Measurements from ENCODE around the gene BAHCC1. TPM values are rescaled to one million over a fixed set of nuclear protein-coding genes. Genes with fewer than 3 reads are reported as not detected.

Gene BAHCC1
- total RNA-seq, 1 experiment from 2014 or later, result 3.1 TPM

DNA sequence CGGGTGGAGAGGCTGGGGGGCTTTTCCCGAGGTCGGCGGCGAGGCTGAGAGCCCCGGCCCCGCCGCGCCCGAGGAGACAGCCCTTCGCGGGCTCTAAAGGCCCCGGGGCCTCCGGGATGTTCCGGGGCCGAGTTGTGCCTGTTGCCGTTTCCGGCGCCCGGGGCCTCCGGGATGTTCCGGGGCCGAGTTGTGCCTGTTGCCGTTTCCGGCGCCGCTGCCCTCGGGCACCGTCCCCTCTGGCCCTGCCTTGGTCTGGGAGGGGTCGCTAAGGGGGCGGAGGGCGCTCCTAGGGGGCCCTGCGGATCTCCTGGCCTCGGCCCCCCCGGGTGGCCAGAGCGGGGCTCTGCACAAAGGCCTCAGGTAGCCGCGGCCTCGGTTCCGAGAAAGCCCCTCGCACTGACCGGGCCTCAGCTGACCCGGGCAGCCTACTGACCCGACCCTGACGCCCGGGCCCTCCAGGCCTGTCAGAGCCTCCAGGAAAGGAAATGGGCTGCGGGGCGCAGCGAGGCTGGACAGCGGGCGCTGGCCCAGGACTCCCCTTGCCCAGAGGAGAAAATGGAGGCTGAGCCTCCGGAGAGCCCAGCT, 93.1 kb downstream of the BAHCC1 start:
- H3K27ac ChIP-seq (ENCODE audit: insufficient read length, low read depth, low read length), result no peak overlapping the region
- no peak overlapping the region for H3K4me2 ChIP-seq (ENCODE audit: insufficient read depth, insufficient read length, low read length)
- no peak overlapping the region for H4K91ac ChIP-seq (ENCODE audit: insufficient read length, low read depth, low read length)
- Mint-ChIP-seq H3K36me3 (ENCODE audit: insufficient read depth in 1 of 3, low read depth in 3 of 3) (no peaks in the 10 kb centered on the region), H3K9me3 (no peaks in the 10 kb centered on the region), H3K4me1 (peaks cover 32 to 35% of the 10 kb centered on the region in 2 experiments), H3K4me3 (no peak overlapping the region), H3K27ac (no peak overlapping the region), H3K27me3 (ENCODE audit: low read depth) (peaks cover 57% of the 10 kb centered on the region)
- no CpG with 5 or more reads among the region's 52 CpGs for WGBS (ENCODE audit: extremely low coverage, insufficient read length, low lambda C conversion rate)
- no peak overlapping the region for H3K23ac ChIP-seq (ENCODE audit: insufficient read length, low read depth, low read length)
- H3K18ac ChIP-seq (ENCODE audit: insufficient read length, low read depth, low read length), result peak overlapping the region; percentile 83
- no peak overlapping the region for H2AK5ac ChIP-seq (ENCODE audit: insufficient read length, low read length)
- peaks cover 3% of the 10 kb centered on the region; the same call in 1 of the 2 replicates for H3K4me1 ChIP-seq (ENCODE audit: insufficient read depth, low read length)
- H4K5ac ChIP-seq (ENCODE audit: insufficient read length, low read depth, low read length), result no peak overlapping the region
- peaks cover 12% of the 10 kb centered on the region for H3K23me2 ChIP-seq (ENCODE audit: insufficient read length, low read depth, low read length, poor library complexity, severe bottlenecking)
- no peak overlapping the region for H3K56ac ChIP-seq (ENCODE audit: insufficient read length, low read depth, low read length)
- H2AFZ ChIP-seq (ENCODE audit: low read length), result no peak overlapping the region
- no peak overlapping the region for H2BK20ac ChIP-seq (ENCODE audit: low read depth, low read length, poor library complexity, severe bottlenecking)
- no peak overlapping the region for H3K4ac ChIP-seq (ENCODE audit: low read depth, low read length)
- no peak overlapping the region for H2BK12ac ChIP-seq (ENCODE audit: insufficient read length, low read depth, low read length)
- no peaks in the 10 kb centered on the region for H3K79me1 ChIP-seq (ENCODE audit: insufficient read depth, low read depth, low read length, poor library complexity, severe bottlenecking)
- DNase-seq, result no peak
- no peaks in the 10 kb centered on the region for H4K20me1 ChIP-seq (ENCODE audit: control insufficient read depth, insufficient read depth, insufficient read length)
- no peaks in the 10 kb centered on the region for H3K79me2 ChIP-seq (ENCODE audit: insufficient read depth, low read length)
- H4K8ac ChIP-seq (replicated peaks; ENCODE audit: insufficient read length, low read depth, low read length), result no peak overlapping the region
- TF ChIP-seq, protein P1, sequence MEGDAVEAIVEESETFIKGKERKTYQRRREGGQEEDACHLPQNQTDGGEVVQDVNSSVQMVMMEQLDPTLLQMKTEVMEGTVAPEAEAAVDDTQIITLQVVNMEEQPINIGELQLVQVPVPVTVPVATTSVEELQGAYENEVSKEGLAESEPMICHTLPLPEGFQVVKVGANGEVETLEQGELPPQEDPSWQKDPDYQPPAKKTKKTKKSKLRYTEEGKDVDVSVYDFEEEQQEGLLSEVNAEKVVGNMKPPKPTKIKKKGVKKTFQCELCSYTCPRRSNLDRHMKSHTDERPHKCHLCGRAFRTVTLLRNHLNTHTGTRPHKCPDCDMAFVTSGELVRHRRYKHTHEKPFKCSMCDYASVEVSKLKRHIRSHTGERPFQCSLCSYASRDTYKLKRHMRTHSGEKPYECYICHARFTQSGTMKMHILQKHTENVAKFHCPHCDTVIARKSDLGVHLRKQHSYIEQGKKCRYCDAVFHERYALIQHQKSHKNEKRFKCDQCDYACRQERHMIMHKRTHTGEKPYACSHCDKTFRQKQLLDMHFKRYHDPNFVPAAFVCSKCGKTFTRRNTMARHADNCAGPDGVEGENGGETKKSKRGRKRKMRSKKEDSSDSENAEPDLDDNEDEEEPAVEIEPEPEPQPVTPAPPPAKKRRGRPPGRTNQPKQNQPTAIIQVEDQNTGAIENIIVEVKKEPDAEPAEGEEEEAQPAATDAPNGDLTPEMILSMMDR (conservative IDR thresholded peaks at IDR 0.05), result no peak
- H2BK15ac ChIP-seq (ENCODE audit: low read depth, low read length), result no peak overlapping the region; the same call in 1 of the 2 replicates
- no peak overlapping the region for H3K9ac ChIP-seq (ENCODE audit: extremely low read depth, insufficient read length, low read length)
- no peak overlapping the region for H3T11ph ChIP-seq (ENCODE audit: low read length)
- no peaks in the 10 kb centered on the region; the same call in 1 of the 2 replicates for H3K27me3 ChIP-seq (ENCODE audit: insufficient read depth, low read length)
- H2BK120ac ChIP-seq (ENCODE audit: low read depth, low read length, poor library complexity, severe bottlenecking), result no peak overlapping the region
- H2BK5ac ChIP-seq (ENCODE audit: insufficient read length, low read length), result no peak overlapping the region
- peak overlapping the region; percentile 95 for H3K14ac ChIP-seq (ENCODE audit: insufficient read depth, low read length)
- H3K9me3 ChIP-seq (ENCODE audit: control insufficient read depth, low read depth, low read length), result no peaks in the 10 kb centered on the region
